ENCODE results near the gene NUMB. TPM values are rescaled to one million over a fixed set of nuclear protein-coding genes. Genes with fewer than 3 reads are reported as not detected.

The NUMB gene
- total RNA-seq, 1 donor from 2014 or later = 119 TPM

DNA sequence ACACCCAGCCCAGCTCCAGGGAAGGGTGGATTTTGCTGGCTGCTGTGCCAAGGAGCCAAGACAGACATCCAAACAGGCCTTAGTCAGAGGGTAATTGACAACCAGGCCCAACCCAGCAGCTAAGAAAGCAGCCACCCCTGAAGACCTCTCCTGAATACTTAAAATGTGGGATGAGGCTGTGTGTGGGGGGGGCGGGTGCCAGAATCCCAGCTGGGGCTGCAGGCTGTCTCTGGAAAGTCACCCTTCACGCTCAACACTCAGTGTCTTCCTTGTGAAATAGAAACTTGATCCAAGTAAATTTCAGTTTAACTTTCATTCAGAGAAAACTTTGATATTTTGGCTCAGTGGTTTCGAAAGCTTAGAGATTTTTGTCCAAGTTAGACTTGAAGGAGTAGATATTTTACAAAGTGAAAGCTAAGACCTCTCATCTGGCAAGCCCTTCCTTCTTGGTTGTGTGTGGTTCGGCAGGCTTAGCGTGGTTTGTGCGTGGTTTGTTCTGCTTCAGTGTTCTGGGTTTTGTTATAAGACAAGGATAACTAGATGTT lies 215.9 kb downstream of the NUMB start:
- DNase-seq (ENCODE audit: low spot score) = no peak
- peak; percentile 11 for ATAC-seq
- intact Hi-C loops (cut with DNase I) = no loop called here

DNA sequence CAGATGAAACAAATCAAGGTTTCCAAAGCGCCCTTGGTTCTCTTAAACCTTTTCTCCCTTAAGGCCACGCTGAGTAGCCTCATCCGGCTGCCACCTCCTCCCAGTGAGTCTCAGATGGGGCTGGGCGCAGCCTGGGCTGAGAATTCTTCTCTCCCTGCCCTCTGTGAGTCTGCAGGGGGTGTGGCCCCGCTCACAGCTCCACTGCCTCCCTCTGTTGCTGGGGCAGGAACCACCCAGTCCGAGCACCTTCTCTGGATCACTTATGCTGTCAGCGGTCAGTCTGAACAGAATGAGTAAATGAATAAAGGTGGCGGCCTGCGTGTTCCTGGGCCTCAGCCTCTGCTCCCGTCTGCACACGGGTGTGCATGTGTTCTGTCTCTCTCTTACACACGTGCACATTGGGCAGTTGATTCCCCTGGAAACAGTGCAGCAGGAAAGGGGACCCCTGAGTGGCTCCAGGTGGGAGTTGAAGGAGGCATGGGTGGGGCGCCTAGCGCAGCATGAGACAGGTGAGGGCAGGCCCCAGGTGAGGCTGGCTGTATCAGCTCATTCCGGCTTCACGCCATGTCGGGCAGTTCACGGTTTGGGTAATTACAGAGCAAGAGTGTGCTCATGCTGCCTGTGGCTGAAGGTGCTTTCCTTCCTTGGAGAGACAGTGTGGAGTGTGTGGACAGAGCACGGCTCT lies 216.7 kb downstream of the NUMB start:
- no peak for ATAC-seq

DNA sequence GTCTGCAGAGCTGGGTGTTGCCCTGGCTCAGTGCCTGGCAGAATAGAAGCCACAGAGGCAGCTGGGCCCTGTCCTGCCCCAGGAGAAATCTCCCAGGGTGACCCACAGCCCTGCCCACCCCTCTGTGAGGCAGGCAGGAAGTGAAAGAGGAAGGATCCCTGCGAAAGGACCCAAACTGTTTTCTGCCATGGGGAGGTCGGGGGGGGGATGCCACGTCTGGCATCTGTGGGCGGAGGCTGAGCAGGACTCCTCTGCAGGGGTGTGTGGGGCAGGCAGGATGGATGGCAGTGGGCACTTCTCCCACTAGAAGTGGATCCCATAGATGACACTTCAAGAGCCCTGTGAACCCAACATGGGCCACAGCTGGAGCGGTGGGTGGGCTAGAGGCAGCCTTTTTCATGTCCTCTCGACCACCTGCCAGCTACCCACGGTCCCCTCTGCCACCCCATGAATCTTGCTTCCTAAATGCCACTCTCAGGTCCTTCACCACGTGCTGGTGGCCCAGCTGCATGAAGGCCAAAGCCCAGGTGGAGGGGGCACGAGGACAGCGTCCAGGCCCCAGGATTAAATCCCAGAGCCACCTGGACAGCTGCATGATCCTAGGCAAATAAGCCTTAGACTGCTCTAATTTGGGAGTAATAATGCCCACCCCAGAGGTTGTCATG lies 217.4 kb downstream of the NUMB start:
- no peak for ATAC-seq
- no peak for DNase-seq (ENCODE audit: low spot score)
- intact Hi-C loops (cut with DNase I) = no loop called here

More for the DNA sequence above, 216.7 kb downstream of the NUMB start:
- no peak for DNase-seq (ENCODE audit: low spot score)
- intact Hi-C loops (cut with DNase I) = no loop called here

- ATAC-seq = peak; percentile 43
- DNase-seq (ENCODE audit: low spot score) = peak; percentile 78
- intact Hi-C loops (cut with DNase I) = no loop called here
These were observed 218.7 kb downstream of the NUMB start for GRCh38 chr14:73239393-73240241.

GRCh38 chr14:73238941-73239340 lies 219.4 kb downstream of the NUMB start:
- DNase-seq (ENCODE audit: low spot score) = no peak
- peak; percentile 48 for ATAC-seq
- intact Hi-C loops (cut with DNase I) = no loop called here

- ATAC-seq (peak; percentile 19), DNase-seq (ENCODE audit: low spot score) (no peak)
- intact Hi-C loops (cut with DNase I) = no loop called here
These were observed 219.9 kb downstream of the NUMB start for GRCh38 chr14:73238424-73238852.

DNA sequence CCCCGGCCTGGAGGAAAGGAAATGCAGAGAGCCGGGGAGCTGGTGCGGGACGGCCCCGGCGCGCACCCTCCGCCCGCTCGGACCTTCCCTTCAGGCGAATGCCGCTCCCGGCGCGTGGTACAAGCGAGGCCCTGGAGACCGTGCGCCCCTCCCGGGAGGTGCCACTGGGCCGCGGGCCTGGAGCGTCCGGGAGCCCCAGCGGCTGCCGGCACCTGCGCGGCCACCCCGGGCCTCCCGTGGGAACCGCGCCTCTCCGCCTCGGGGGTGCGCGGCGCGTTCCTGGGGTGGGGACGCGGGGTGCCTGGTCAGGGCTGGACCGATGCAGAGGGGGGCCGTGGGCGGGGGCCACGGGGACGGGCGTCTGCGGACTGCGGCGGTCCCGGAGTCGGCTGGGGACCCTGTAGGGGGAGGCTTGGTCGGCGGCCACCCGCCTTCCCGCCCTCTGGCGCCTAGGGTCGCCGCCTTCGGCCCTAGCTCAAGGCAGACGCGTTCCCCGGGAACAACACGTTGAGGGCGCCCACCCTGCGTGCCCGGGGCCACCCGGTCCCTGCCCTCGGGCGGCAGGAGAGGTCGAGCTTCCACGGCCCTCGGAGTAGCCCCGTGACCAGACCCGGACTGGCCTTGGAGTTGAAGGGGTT lies 220.4 kb downstream of the NUMB start:
- DNase-seq (ENCODE audit: low spot score) = no peak
- peak; percentile 1 for ATAC-seq
- intact Hi-C loops (cut with DNase I) = no loop called here

DNA sequence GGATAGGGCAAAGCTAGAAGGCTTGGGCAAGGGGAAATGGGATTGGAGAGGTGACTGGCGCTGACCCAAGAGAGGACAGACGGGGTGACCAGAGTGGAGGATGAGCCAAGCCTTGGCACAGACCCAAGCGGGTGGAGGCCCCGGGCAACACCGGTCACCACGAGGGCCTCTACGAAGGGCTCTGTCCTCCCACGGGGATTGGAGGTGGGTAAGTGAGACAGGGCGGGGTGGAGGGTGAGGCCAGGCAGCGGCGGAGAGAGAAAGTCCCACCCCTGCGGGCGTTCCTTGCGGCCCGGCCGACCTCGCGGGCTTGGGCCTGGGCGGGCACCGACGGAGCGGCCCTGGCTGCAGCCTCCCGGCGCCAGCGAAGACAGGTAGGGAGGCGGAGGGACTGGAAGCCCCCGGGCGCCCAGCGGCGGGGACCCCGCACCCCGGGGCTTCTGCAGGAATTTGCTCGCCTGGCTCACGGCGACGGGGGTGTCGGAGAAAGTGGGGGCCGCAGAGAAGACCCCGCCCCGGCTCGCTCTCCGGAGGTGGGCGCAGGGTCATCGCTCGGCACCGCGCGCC lies 221.0 kb downstream of the NUMB start, which contains the start of gene PAPLN:
PAPLN (plus strand) TSS at position 288 of the 567 bp plus-strand sequence. CDS start 2,273 bp downstream, outside the sequence.
- ATAC-seq = peak; percentile 41
- no peak for DNase-seq (ENCODE audit: low spot score)
- intact Hi-C loops (cut with DNase I) = no loop called here

- DNase-seq (ENCODE audit: low spot score) (no peak), ATAC-seq (no peak)
- intact Hi-C loops (cut with DNase I) = no loop called here
These were observed 221.6 kb downstream of the NUMB start for GRCh38 chr14:73236752-73237218.

DNA sequence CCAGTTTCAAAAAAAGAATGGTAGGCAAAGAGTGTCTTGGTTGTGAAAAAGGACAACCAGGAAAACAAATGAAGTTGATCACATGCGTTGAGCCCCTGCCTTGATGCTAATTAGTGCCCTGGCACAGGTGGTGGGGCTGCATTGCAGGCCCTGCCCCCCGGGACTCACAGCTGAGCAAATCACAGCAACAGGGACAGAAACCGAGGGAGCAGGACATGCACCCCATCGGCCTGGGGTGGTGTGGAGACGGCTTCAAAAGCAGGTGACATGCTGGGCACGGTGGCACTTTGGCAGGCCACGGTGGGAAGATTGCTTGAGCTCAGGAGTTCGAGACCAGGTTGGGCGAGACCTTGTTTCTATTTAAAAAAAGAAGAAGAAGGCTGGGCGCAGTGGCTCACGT lies 222.2 kb downstream of the NUMB start:
- DNase-seq (ENCODE audit: low spot score) (no peak), ATAC-seq (no peak)
- intact Hi-C loops (cut with DNase I) = no loop called here

DNA sequence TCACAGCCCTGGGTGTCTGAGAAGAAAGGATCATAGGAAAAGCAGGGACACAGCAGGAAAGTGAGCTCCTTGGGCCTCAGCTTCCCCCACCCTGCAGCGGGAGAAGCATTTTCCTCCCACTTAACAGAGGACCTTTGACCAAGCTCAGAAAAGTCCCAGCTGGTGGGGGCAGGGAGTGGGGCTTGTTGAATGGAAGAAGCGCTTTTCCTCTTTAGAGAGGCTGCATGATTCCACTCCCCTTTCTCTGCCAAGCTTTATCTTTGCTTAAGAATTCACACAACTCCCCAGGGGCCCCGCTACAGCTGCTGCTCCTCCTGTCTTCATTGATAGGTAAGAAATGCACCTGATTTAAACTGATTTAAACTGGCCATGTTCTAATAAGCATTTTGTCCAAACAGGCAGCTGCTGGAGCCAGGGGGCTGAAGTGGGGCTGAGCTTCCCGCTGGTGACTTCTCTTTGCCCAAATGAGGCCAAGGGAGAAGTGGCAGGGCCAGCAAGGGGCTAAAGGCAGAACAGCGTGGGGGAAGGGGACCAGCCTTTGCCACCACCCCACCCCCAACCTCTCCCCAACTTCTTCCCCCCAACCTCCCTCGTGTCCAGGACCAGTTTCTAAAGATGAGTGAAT lies 222.7 kb downstream of the NUMB start:
- ATAC-seq = no peak
- no peak for DNase-seq (ENCODE audit: low spot score)
- intact Hi-C loops (cut with DNase I) = no loop called here

- ATAC-seq = no peak
- intact Hi-C loops (cut with DNase I) = no loop called here
- no peak for DNase-seq (ENCODE audit: low spot score)
These were observed 223.6 kb downstream of the NUMB start for GRCh38 chr14:73234586-73235394.

GRCh38 chr14:73234029-73234428 lies 224.3 kb downstream of the NUMB start:
- ATAC-seq = no peak
- no peak for DNase-seq (ENCODE audit: low spot score)
- intact Hi-C loops (cut with DNase I) = no loop called here

DNA sequence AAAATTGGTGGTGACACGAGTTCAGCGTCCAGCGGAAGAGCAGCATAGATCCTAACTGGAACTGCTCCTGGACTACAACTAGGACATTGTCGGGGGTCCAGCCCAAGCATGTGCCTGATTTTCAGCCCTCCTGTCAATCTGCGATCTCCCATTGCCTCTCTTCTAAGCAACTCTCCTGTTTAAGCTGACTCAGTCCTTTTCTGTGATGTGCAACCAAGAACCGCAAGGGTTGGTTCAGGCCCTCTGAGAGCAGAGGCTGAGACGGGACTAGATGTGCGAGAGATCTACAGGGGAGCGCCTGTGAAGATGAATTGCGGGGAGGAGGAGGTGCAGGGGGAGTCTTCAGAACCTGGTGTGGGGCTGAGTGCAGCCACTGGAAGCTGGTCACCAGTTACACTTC lies 224.8 kb downstream of the NUMB start:
- intact Hi-C loops (cut with DNase I) = no loop called here
- no peak for ATAC-seq
- DNase-seq (ENCODE audit: low spot score) = no peak

GRCh38 chr14:73232984-73233383 lies 225.4 kb downstream of the NUMB start:
- intact Hi-C loops (cut with DNase I) = no loop called here
- no peak for ATAC-seq
- no peak for DNase-seq (ENCODE audit: low spot score)

- DNase-seq (ENCODE audit: low spot score) (no peak), ATAC-seq (no peak)
- intact Hi-C loops (cut with DNase I) = no loop called here
These were observed 226.1 kb downstream of the NUMB start for GRCh38 chr14:73231981-73232851.
